Natural killer cell (primary cell): ENCODE results near the gene CD99L2. TPM values are rescaled to one million over a fixed set of nuclear protein-coding genes. Genes with fewer than 3 reads are reported as not detected.

Source experiments
- ATAC-seq, 3 donors: fragments of 150-1000 bp in 2 of 3; fragments of 200-7000 bp in 1 of 3; cut with Tn5 transposase; 1 replicate in 1 of 3; 2 replicates in 2 of 3; pipeline ENCODE4 v1.10.0; 2021; ENCODE audit warnings: mild to moderate bottlenecking in 2 of 3, moderate library complexity in 2 of 3
- DNase-seq, 2 donors: peaks; one replicate each; pipeline versions ENCODE4 v3.0.0 to v3.0.0-alpha.2; 2013 to 2021; ENCODE audit warnings: mixed read lengths in 1 of 2
- H3K27ac ChIP-seq: one replicate; pipeline ENCODE4 v1.5.1; 2013; ENCODE audit warnings: mild to moderate bottlenecking, low read length
- H3K27me3 ChIP-seq: one replicate; pipeline ENCODE4 v1.6.1; 2013; ENCODE audit warnings: low read length; ENCODE audit not compliant: control insufficient read depth, insufficient read depth
- H3K36me3 ChIP-seq: one replicate; pipeline ENCODE4 v1.6.1; 2013; ENCODE audit warnings: low read length; ENCODE audit not compliant: control insufficient read depth, insufficient read depth
- H3K4me1 ChIP-seq: one replicate; pipeline ENCODE4 v1.6.1; 2013; ENCODE audit warnings: low read length; ENCODE audit not compliant: control insufficient read depth, insufficient read depth
- H3K4me3 ChIP-seq: one replicate; pipeline ENCODE4 v1.5.1; 2013; ENCODE audit warnings: low read length
- H3K9me3 ChIP-seq: one replicate; pipeline ENCODE4 v1.6.1; 2013; ENCODE audit warnings: low read length; ENCODE audit not compliant: control insufficient read depth, insufficient read depth
- H3K27ac Mint-ChIP-seq, 2 donors: one replicate each; pipeline ENCODE4 v1.8.0; 2022; ENCODE audit warnings: mild to moderate bottlenecking in 2 of 2, mixed read lengths in 2 of 2, moderate library complexity in 1 of 2
- H3K27me3 Mint-ChIP-seq, 2 donors: one replicate each; pipeline ENCODE4 v1.8.0; 2022; ENCODE audit warnings: low read depth in 2 of 2, mixed read lengths in 2 of 2
- H3K36me3 Mint-ChIP-seq: one replicate; pipeline ENCODE4 v1.8.0; 2022; ENCODE audit warnings: mixed read lengths
- H3K4me1 Mint-ChIP-seq, 2 donors: one replicate each; pipeline ENCODE4 v1.8.0; 2022; ENCODE audit warnings: mixed read lengths in 2 of 2
- H3K4me3 Mint-ChIP-seq: one replicate; pipeline ENCODE4 v1.8.0; 2022; ENCODE audit warnings: mild to moderate bottlenecking, moderate library complexity, mixed read lengths
- H3K9me3 Mint-ChIP-seq, 2 donors: one replicate each; pipeline ENCODE4 v1.8.0; 2022; ENCODE audit warnings: mixed read lengths in 2 of 2
- CTCF ChIP-seq: fragments of 200-600 bp; IDR thresholded peaks from one replicate; pipeline ENCODE4 v1.8.0; 2022; ENCODE audit warnings: antibody characterized with exemption
- WGBS: methylation state at CpG from one replicate; pipeline ENCODE4 v1.1.7; 2013; ENCODE audit warnings: missing lambda C conversion rate; ENCODE audit not compliant: insufficient coverage; 5-methylcytosine and 5-hydroxymethylcytosine counted together
- intact Hi-C: fragments of 100-400 bp; cut with micrococcal nuclease; formaldehyde crosslinking; loops from one replicate; pipeline ENCODE4 v1.14.2; 2022
- total RNA-seq, 4 donors: library from RNA; stranded (reverse); fragments of 120-200 nt in 1 of 4; gene quantifications; one replicate each; pipeline versions ENCODE4 v1.2.3 to v1.2.4, GENCODE V29; 2013 to 2022

Gene CD99L2
- total RNA-seq, 3 donors from 2014 or later (not counting 1 experiment from before 2014, with no cell fraction given) = 13.1 to 18.0 (median 15.7) TPM

- H3K9me3 Mint-ChIP-seq = no peaks in the 10 kb centered on the region
- no peaks in the 10 kb centered on the region for H3K4me1 ChIP-seq
- WGBS = 90% methylated on average over 6 of the region's 6 CpGs
- H3K27me3 ChIP-seq = no peaks in the 10 kb centered on the region
- H3K36me3 Mint-ChIP-seq = no peaks in the 10 kb centered on the region
- DNase-seq (no peak), ATAC-seq (no peak)
- H3K4me3 Mint-ChIP-seq = no peak overlapping the region
- H3K4me1 Mint-ChIP-seq = no peaks in the 10 kb centered on the region
- peaks cover 10 to 18% of the 10 kb centered on the region in 2 donors for H3K27me3 Mint-ChIP-seq
- H3K4me3 ChIP-seq = no peak overlapping the region
- H3K9me3 ChIP-seq = no peaks in the 10 kb centered on the region
- no peak for TF ChIP-seq CTCF
- no peak overlapping the region for H3K27ac ChIP-seq
- H3K27ac Mint-ChIP-seq = no peak overlapping the region
- intact Hi-C loops = no loop called here
- no peaks in the 10 kb centered on the region for H3K36me3 ChIP-seq
Measured at GRCh38 chrX:150906694-150907093, 8.2 kb upstream of the CD99L2 start.

- Mint-ChIP-seq H3K9me3 (no peaks in the 10 kb centered on the region), H3K4me1 (no peaks in the 10 kb centered on the region), H3K36me3 (no peaks in the 10 kb centered on the region), H3K27ac (no peak overlapping the region), H3K4me3 (no peak overlapping the region), H3K27me3 (peaks cover 10 to 28% of the 10 kb centered on the region in 2 donors)
- H3K27me3 ChIP-seq = no peaks in the 10 kb centered on the region
- no peak overlapping the region for H3K27ac ChIP-seq
- TF ChIP-seq CTCF = no peak
- H3K9me3 ChIP-seq = no peaks in the 10 kb centered on the region
- 83% methylated on average over 3 of the region's 3 CpGs for WGBS
- no peak overlapping the region for H3K4me3 ChIP-seq
- no peaks in the 10 kb centered on the region for H3K4me1 ChIP-seq
- H3K36me3 ChIP-seq = no peaks in the 10 kb centered on the region
- DNase-seq (no peak), ATAC-seq (no peak)
- intact Hi-C loops = no loop called here
Measured at GRCh38 chrX:150905293-150905692, 6.8 kb upstream of the CD99L2 start.

- Mint-ChIP-seq H3K27ac (no peak overlapping the region), H3K36me3 (no peaks in the 10 kb centered on the region), H3K27me3 (peaks cover 10 to 28% of the 10 kb centered on the region in 2 donors), H3K4me1 (peaks cover 0 to 7% of the 10 kb centered on the region in 2 donors), H3K4me3 (no peak overlapping the region), H3K9me3 (no peaks in the 10 kb centered on the region)
- no peaks in the 10 kb centered on the region for H3K9me3 ChIP-seq
- H3K27me3 ChIP-seq = no peaks in the 10 kb centered on the region
- no peak for DNase-seq
- peaks cover 7% of the 10 kb centered on the region for H3K4me1 ChIP-seq
- intact Hi-C loops = no loop called here
- H3K27ac ChIP-seq = no peak overlapping the region
- no peak overlapping the region for H3K4me3 ChIP-seq
- no peak for ATAC-seq
- no peaks in the 10 kb centered on the region for H3K36me3 ChIP-seq
- WGBS = 88% methylated on average over 6 of the region's 6 CpGs
- TF ChIP-seq CTCF = no peak
Measured at GRCh38 chrX:150903110-150903508, 4.6 kb upstream of the CD99L2 start.

GRCh38 chrX:150902434-150903109 is 4.1 kb upstream of the CD99L2 start:
- H3K36me3 ChIP-seq = no peaks in the 10 kb centered on the region
- no peak overlapping the region for H3K27ac Mint-ChIP-seq
- WGBS = 84% methylated on average over 6 of the region's 7 CpGs
- H3K27me3 Mint-ChIP-seq = peaks cover 10 to 28% of the 10 kb centered on the region in 2 donors
- H3K4me1 Mint-ChIP-seq = peaks cover 1 to 7% of the 10 kb centered on the region in 2 donors
- H3K27me3 ChIP-seq = no peaks in the 10 kb centered on the region
- intact Hi-C loops = no loop called here
- H3K9me3 ChIP-seq = no peaks in the 10 kb centered on the region
- ATAC-seq (no peak), DNase-seq (no peak)
- H3K4me3 Mint-ChIP-seq = no peak overlapping the region
- peaks cover 10% of the 10 kb centered on the region for H3K4me1 ChIP-seq
- TF ChIP-seq CTCF = no peak
- H3K4me3 ChIP-seq = no peak overlapping the region
- no peak overlapping the region for H3K27ac ChIP-seq
- H3K36me3 Mint-ChIP-seq = no peaks in the 10 kb centered on the region
- no peaks in the 10 kb centered on the region for H3K9me3 Mint-ChIP-seq
